Stimulated activated CD4-positive, alpha-beta T cell treated with anti-CD3 and anti-CD28 coated beads, Interleukin-15, amount 100 ng/mL, for 24 hours (primary cell): Measurements from ENCODE around the gene CCDC50.

Source experiments
- DNase-seq: peaks from one replicate; pipeline ENCODE4 v3.0.0-alpha.2; 2020

The CCDC50 gene

DNA sequence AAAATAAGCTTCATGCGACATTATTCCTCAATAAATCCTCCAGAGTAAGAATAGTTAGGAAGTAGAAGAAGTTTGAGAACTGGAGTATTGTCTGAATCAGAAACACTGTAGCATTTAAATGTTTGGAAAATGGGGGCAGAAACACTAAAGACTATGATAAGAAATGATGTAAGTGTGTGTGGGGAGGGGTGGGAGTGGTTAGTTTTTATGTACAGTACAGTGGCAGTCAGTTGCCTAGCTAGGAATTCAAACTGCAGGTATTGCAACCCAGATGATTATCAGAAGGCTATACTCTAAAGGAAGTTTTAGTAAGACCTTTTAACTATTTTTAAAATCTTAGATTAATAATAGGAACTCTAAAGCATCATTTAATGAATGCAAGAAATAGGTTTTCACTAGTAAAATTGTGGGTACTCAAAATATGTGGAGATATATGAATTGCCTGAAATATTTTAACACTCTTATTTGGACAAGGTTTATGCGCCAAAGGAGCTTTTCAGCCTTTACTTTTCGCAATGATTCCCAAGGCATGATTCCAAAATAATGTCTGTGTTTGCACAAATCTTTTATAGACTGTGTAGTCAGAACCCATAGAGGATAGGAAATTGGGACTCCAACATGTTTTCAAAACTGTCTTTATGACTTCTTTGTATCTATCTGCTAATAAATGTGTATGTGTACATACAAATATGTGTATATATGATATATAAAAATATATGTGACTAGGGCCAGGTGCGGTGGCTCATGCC, 8.0 kb upstream of the CCDC50 start:
- DNase-seq = no peak

DNA sequence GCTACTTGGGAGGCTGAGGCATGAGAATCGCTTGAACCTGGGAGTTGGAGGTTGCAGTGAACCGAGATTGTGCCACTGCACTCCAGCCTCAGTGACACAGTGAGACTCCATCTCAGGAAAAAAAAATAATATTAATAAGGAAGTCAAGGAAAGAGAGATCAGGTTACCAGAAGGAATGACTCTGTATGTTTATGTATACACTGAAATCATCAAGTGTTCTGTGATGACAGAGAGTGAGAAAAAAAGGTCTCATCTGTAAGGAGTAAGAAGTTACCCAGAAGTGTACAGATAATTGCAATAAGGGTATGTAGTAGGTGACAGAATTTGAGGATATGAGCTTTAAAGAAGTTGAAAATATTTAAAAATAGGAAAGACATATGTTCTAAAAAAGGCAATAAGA, 4.3 kb upstream of the CCDC50 start:
- no peak for DNase-seq

GRCh38 chr3:191327526-191327925, 1.7 kb upstream of the CCDC50 start:
- DNase-seq = no peak

DNA sequence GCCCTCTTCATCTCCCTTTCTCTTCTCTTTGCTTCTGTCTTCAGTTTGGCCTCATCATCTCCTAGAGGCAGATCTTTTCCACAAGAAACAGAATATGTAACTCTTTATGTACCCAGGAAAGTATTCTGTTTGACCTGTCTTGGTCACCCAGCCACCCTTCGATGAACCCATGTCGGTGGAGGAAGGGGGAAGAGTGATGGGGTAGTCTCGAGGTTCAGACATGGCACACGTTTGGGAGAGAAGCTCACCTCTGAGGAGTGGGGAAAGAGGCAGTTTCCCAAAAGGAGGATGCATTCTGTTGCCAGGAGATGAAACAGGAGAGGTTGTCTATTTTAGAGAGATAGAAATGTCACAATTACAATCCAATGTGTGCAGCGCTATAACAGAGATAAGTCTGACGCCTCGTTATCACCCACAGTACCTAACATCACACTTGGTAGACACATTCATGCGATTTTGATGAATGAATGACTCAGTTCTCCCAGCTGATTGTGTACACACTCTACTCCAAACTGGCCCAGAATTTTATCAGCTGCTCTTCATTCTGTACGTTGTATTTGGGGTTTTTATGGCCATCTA, 722 bp upstream of the CCDC50 start:
- no peak for DNase-seq

GRCh38 chr3:191329654-191330529, 698 bp downstream of the CCDC50 start, which contains the start of gene UTS2B:
UTS2B (minus strand) TSS chr3:191330526; CDS start chr3:191282189, 48,337 bp downstream.
- peak; percentile 16 for DNase-seq

GRCh38 chr3:191330530-191331048, 1.4 kb downstream of the CCDC50 start:
- DNase-seq = no peak

DNA sequence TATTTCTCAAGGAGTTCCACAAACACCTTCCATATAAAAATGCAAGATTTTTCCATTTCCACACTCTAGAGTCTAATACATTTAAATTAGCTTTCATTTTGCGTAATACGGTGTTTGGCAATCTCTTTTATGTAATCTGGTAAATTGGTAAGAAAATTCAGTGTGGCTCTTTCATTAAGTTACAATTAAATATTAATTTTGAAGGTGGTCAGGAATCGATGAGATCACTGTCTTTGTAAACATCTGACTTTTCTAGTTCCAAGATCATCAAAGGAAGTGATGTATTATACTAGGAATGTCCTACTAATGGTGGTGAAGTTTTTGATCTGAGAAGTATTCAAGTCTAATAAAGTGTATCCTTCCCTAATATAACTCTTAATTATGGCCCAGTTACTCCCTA, 2.2 kb downstream of the CCDC50 start:
- no peak for DNase-seq

DNA sequence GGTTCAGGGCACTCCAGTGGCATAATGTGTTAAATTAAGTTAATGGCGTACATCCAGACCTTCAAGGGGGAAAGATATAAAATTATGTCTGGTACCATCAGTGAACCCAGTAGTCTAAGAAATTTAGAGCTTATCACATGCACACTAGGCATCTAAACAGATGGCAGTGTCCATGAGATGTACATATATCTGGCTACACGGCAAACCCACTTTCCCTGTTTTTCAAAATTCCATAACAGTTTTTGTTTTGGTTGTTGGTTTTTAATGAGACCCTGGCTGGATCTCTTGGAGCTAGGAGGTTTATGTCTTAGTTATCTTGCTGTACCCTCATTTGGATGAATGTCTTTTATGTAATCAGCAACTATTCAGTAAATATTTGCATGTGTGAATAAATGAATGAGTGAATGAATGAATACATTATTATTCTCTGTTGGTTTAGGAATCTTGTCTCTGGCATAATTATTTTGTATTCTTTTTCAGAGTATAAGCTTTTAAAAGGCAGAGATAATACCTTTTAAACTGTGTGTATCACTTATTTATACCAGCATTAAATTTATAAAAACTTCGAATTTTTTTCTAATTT, 4.2 kb downstream of the CCDC50 start:
- no peak for DNase-seq

GRCh38 chr3:191334346-191334893, 5.2 kb downstream of the CCDC50 start:
- no peak for DNase-seq

DNA sequence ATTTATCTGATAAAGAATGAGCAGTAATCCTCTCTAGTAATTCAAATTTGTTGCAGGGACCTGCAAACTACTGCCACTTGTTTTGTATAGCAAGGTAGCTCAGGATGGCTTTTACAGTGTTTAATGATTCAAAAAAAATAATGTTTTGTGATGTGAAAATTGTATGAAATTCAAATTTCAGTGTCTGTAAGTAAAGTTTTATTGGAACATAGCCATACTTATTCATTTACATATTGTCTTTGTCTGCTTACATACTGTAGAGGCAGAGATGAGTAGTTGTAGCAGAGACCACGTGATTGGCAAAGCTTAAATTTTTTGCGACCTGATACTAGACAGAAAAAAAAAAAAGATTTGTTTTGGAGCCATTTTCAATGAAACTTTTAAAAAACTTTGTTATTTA, 7.6 kb downstream of the CCDC50 start:
- DNase-seq = no peak

DNA sequence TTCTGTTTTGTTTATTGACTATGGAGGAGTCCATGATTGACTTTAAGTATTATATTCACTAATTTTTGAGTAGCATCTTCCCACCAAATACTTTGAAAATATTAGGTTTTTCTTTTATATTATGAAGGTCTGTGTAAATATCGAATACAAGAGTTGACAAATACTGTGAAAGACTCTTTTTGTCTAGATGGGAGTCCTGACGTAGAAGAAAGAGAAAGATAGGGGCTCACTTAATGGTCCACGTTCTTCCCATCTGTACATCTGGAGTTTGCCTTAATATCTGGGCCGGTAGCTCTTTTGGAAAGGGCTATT, 8.9 kb downstream of the CCDC50 start:
- DNase-seq = no peak

GRCh38 chr3:191339316-191339917, 10.2 kb downstream of the CCDC50 start:
- DNase-seq = no peak

GRCh38 chr3:191340351-191340750, 11.2 kb downstream of the CCDC50 start:
- no peak for DNase-seq

DNA sequence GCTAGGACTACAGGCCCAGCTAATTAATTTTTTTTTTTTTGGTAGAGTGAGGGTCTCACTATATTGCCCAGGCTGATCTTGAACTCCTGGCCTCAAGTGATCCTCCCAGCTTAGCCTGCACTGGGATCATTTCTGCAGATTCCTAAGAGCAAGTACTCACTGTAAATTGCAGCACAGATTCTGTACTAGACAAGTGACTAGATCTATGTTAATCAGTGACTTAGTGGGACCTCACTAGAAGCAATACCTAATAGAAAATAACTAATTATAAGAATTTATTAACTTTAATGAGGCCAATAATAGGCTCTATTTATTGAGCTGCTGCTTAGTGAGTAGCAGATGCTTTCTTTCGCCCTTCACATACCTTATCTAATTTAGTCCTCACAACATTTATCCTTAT, 11.8 kb downstream of the CCDC50 start:
- DNase-seq = no peak

DNA sequence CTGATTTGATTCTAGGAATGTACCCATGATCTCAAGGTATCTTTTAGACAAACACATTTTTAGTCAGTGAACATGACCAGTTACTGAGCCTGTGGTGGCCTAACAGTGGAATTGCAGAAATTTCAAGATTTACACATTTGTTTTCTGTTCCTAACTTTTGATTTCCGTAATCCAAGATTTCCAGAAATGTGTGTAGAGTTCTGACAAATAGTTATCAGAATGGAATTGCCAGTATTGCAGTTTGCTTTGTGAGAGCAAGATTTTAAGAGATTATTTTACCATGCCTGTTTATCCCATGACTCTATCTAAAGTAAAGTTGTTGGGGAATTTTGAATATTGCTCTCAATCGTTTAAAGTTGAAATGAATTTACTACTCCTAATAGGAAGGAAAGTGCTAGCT, 12.8 kb downstream of the CCDC50 start:
- no peak for DNase-seq

GRCh38 chr3:191342411-191342810, 13.2 kb downstream of the CCDC50 start:
- DNase-seq = no peak

DNA sequence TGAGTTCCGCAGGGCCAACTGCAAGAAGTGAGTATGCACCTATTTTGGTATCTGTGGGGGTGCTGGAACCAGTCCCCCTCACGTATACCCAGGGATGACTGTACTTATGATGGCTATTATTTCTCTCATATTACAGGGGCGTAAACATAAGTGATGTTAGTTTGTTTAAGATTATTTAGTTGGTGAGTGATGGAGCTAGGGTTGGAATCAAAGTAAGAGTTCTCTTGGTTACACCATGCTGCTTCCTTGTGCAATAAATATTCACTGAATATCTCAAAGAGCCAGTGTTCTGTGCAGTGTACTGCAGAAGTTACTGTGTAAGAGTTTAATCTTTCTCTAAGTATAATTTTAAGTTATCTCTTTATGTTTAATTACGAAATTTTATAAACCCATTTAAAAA, 13.9 kb downstream of the CCDC50 start:
- no peak for DNase-seq

DNA sequence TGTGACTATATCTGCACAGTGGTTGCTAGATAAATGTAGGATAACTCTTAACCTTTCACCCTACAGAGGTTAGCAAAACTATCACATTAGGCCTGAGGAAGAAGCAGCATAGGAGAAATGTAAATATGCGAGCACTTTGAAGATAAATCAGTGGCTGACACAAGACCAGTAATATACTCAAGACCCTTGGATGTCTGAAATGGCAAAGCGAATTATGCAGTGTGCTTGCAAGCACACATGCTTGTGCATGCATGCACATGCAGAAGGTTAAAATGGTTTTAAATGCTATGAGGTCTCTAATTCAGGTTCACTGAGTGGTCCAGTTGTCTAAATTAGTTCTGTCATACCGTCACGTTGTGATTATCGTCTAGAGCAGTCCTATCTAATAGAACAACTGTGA, 14.7 kb downstream of the CCDC50 start:
- no peak for DNase-seq

DNA sequence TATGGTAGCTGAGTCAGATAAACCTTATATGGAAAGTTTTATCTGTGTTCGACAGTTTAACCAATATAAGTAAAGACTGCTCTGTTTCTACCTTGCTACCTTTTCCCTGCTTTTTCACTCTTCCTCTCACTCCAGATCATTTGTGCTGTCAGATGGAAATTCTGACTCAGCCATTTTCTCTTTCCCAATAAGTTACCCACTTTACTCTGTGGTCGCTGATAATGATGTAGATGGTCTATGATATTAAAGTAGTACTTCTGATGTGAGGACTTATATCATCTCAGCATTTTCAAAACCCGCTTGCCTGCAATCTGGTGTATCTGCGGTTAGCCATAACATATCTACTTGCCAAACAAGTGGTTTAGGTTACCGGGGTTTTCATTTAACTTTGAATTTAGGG, 16.1 kb downstream of the CCDC50 start:
- no peak for DNase-seq

DNA sequence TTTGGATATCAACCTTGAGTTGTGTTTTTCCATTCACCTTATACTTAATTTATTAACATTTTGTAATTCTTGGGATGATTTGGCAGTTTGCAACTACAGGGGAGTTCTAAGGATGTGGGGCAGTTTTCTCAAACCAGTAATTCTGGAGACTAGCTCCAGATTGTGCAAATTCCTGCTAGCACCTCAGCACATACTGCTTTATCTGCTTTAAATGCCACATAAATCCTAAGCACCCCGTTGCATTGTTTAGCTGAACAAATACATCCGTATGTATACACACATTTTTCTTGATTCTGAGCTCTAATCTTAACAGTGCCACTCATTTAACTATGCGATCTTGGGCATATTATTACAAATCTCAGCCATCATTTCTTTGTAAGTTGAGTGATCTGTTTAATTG, 18.0 kb downstream of the CCDC50 start:
- DNase-seq = no peak

DNA sequence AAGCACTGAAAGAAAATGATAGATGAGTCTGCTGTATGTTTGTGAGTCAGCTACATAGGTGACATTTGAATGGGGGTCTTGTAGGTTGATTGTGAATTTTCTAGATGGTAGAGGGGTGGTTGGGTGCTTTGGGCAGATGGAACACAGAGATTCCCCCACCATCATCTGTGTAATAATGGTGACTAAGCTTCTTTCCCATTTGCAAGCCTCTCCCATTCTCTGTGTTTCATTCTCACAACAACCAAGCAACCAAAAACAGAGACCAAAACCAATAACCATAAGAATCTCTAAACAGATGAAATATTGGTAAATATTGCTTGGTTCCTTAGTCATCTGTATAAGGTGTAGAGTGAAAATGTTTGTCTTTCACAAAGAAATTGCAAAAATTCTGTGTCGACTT, 18.9 kb downstream of the CCDC50 start:
- DNase-seq = no peak

DNA sequence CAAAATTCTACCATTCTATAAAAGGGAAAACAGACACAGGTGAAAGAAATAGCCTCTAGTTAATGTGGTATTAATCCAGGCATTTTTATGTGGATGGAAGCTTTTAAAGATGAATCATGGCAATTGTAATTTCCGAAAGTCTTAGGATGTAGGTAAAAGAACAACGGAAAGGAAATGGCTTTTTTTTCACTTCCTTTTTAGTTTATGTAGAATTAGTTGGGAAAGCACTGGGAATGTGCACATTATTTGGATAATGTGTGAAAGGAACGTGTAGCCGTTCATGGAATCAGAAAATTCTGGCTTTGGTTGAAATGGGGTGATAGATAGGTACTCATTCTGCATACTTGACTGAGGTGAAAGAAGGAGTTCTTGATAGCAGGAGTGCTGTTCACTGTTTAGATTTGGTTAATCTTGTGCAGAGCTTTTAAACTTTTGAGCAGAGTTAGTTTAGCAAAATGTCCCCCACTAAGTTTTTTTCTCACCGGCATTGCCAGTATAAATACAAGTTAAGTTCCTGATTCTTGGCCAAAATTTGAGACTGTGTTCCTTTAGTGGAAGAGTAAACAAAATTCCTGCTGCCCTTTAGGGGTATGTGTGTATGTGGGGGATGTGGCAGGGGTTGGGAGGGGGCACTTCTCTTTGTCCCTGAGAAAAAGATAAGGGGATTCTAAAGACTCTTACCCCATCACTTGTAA, 21.3 kb downstream of the CCDC50 start:
- no peak for DNase-seq
